GM23338 (cell line): Measurements from ENCODE around the gene UVRAG. TPM values are rescaled to one million over a fixed set of nuclear protein-coding genes. Genes with fewer than 3 reads are reported as not detected.

ENCODE experiments used
- ATAC-seq: fragments of 200-7000 bp; cut with Tn5 transposase; 3 replicates; pipeline ENCODE4 v1.9.1; 2020
- DNase-seq: peaks from one replicate; pipeline ENCODE4 v3.0.0-alpha.2; 2015; ENCODE audit warnings: low spot score
- H2AFZ ChIP-seq: fragments of 200-600 bp; sonication (generic); 2 replicates; pipeline ENCODE4 v1.8.0; 2016; ENCODE audit warnings: antibody characterized with exemption, mild to moderate bottlenecking, moderate library complexity
- H3F3A ChIP-seq: fragments of 200-600 bp; sonication (generic); replicated peaks from 2 replicates; pipeline ENCODE4 v1.8.0; 2017; ENCODE audit warnings: antibody characterized with exemption, mixed run types, low read depth
- H3K27ac ChIP-seq: fragments of 200-600 bp; sonication (generic); 2 replicates; pipeline ENCODE4 v1.6.1; 2016; ENCODE audit warnings: low read depth
- H3K27me3 ChIP-seq: fragments of 200-600 bp; sonication (generic); 2 replicates; pipeline ENCODE4 v1.8.0; 2016; ENCODE audit warnings: mild to moderate bottlenecking, mixed run types, moderate library complexity; ENCODE audit not compliant: insufficient read depth
- H3K36me3 ChIP-seq: fragments of 200-600 bp; sonication (generic); 2 replicates; pipeline ENCODE4 v1.8.0; 2016; ENCODE audit warnings: mild to moderate bottlenecking; ENCODE audit not compliant: insufficient read depth
- H3K4me1 ChIP-seq: fragments of 200-600 bp; sonication (generic); 2 replicates; pipeline ENCODE4 v1.8.0; 2016; ENCODE audit warnings: mild to moderate bottlenecking, moderate library complexity; ENCODE audit not compliant: insufficient read depth
- H3K4me2 ChIP-seq: fragments of 200-600 bp; sonication (generic); 2 replicates; pipeline ENCODE4 v1.7.1; 2017; ENCODE audit warnings: mixed run types
- H3K4me3 ChIP-seq: fragments of 200-600 bp; sonication (generic); 2 replicates; pipeline ENCODE4 v1.6.1; 2016; ENCODE audit warnings: mixed run types
- H3K79me2 ChIP-seq: fragments of 200-600 bp; sonication (generic); replicated peaks from 2 replicates; pipeline ENCODE4 v1.8.0; 2017; ENCODE audit warnings: mild to moderate bottlenecking; ENCODE audit not compliant: insufficient read depth
- H3K9me2 ChIP-seq: fragments of 200-600 bp; sonication (generic); 2 replicates; pipeline ENCODE4 v1.8.0; 2017; ENCODE audit not compliant: insufficient read depth
- H4K20me1 ChIP-seq: fragments of 200-600 bp; sonication (generic); replicated peaks from 2 replicates; pipeline ENCODE4 v1.8.0; 2017; ENCODE audit warnings: mild to moderate bottlenecking; ENCODE audit not compliant: insufficient read depth
- H3K27ac Mint-ChIP-seq: 2 replicates; pipeline ENCODE4 v1.8.0; 2020; ENCODE audit warnings: inconsistent platforms, mild to moderate bottlenecking, moderate library complexity, mixed read lengths
- H3K27me3 Mint-ChIP-seq: 3 replicates; pipeline ENCODE4 v1.8.0; 2022; ENCODE audit warnings: low read depth, mild to moderate bottlenecking, moderate library complexity, mixed read lengths, inconsistent platforms; ENCODE audit not compliant: insufficient read depth, poor library complexity
- H3K36me3 Mint-ChIP-seq: 3 replicates; pipeline ENCODE4 v1.8.0; 2021; ENCODE audit warnings: low read depth, mild to moderate bottlenecking, inconsistent platforms, moderate library complexity, mixed read lengths
- H3K4me1 Mint-ChIP-seq: 3 replicates; pipeline ENCODE4 v1.8.0; 2020; ENCODE audit warnings: mild to moderate bottlenecking, inconsistent platforms, mixed read lengths
- H3K4me3 Mint-ChIP-seq: 3 replicates; pipeline ENCODE4 v1.8.0; 2021; ENCODE audit warnings: moderate library complexity, mild to moderate bottlenecking, inconsistent platforms, mixed read lengths
- H3K9me3 Mint-ChIP-seq: 3 replicates; pipeline ENCODE4 v1.8.0; 2020; ENCODE audit warnings: moderate library complexity, mild to moderate bottlenecking, inconsistent platforms, mixed read lengths
- CREB1 ChIP-seq: fragments of 250-450 bp; sonication (Bioruptor Pico); IDR thresholded peaks from 2 replicates; pipeline ENCODE4 v1.5.0; 2020; ENCODE audit warnings: low read depth, mild to moderate bottlenecking, moderate library complexity
- CTCF ChIP-seq, 2 experiments: fragments of 200-600 bp in 1 of 2; sonication (generic) in 1 of 2; conservative IDR thresholded peaks; 2 replicates each; pipeline versions ENCODE4 v1.5.1 to v1.6.1; 2016 to 2017; ENCODE audit warnings: antibody characterized with exemption in 2 of 2, low read depth in 2 of 2, mild to moderate bottlenecking in 2 of 2, moderate library complexity in 1 of 2
- ETS1 ChIP-seq: IDR thresholded peaks from 2 replicates; pipeline ENCODE4 v1.6.1; 2016; ENCODE audit warnings: antibody characterized with exemption
- EZH2 ChIP-seq: fragments of 200-600 bp; sonication (generic); IDR thresholded peaks from one replicate; pipeline ENCODE4 v1.8.0; 2017; ENCODE audit warnings: antibody characterized with exemption, mild to moderate bottlenecking, low read depth; ENCODE audit not compliant: unreplicated experiment
- JUNB ChIP-seq: IDR thresholded peaks from one replicate; pipeline ENCODE4 v1.6.1; 2016; ENCODE audit warnings: antibody characterized with exemption; ENCODE audit not compliant: unreplicated experiment
- POLR2AphosphoS5 ChIP-seq: IDR thresholded peaks from 2 replicates; pipeline ENCODE4 v1.6.1; 2016; ENCODE audit warnings: antibody characterized with exemption, low read depth
- REST ChIP-seq: IDR thresholded peaks from one replicate; pipeline ENCODE4 v1.6.1; 2018; ENCODE audit warnings: antibody characterized with exemption; ENCODE audit not compliant: unreplicated experiment
- STAT1 ChIP-seq: IDR thresholded peaks from one replicate; pipeline ENCODE4 v1.6.1; 2016; ENCODE audit warnings: antibody characterized with exemption; ENCODE audit not compliant: unreplicated experiment
- ZNF114 ChIP-seq: fragments of 250-450 bp; sonication (Bioruptor Pico); IDR thresholded peaks from 2 replicates; pipeline ENCODE4 v1.5.0; 2020; ENCODE audit warnings: mild to moderate bottlenecking, moderate library complexity
- ZNF331 ChIP-seq: fragments of 250-450 bp; sonication (Bioruptor Pico); IDR thresholded peaks from 2 replicates; pipeline ENCODE4 v1.5.0; 2020; ENCODE audit warnings: low read depth, mild to moderate bottlenecking, moderate library complexity
- polyA plus RNA-seq: library from polyadenylated mRNA; unstranded; fragments of >200 nt; fragmentation: Nextera tagmentation; extraction: Ambion mirVana; gene quantifications from 2 replicates; pipeline ENCODE4 v1.2.1, GENCODE V29; 2016
- total RNA-seq: library from RNA; depleted of rRNA; stranded (reverse); fragments of >200 nt; shearing (Covaris generic); gene quantifications from 2 replicates; pipeline ENCODE4 v1.2.3, GENCODE V29; 2014

Gene UVRAG
- total and polyA plus RNA-seq, 2 experiments from 2014 or later, result 15.3 to 17.4 TPM

- Histone ChIP-seq H3K9me2 (no peaks in the 10 kb centered on the region), H3F3A (no peaks in the 10 kb centered on the region), H3K27ac (no peak overlapping the region), H3K4me2 (no peak overlapping the region), H3K27me3 (no peaks in the 10 kb centered on the region), H3K4me3 (no peak overlapping the region), H3K4me1 (peaks cover 27% of the 10 kb centered on the region), H4K20me1 (no peaks in the 10 kb centered on the region; the same call in 1 of the 2 replicates), H3K36me3 (no peaks in the 10 kb centered on the region), H3K79me2 (no peaks in the 10 kb centered on the region), H2AFZ (no peak overlapping the region)
- Mint-ChIP-seq H3K4me1 (peaks cover 6% of the 10 kb centered on the region), H3K27ac (no peak overlapping the region), H3K27me3 (no peaks in the 10 kb centered on the region), H3K36me3 (no peaks in the 10 kb centered on the region; the same call in 2 of the 3 replicates), H3K4me3 (no peak overlapping the region), H3K9me3 (no peaks in the 10 kb centered on the region)
- no peak for DNase-seq
- ATAC-seq, result no peak
- TF ChIP-seq CTCF (conservative IDR thresholded peaks at IDR 0.05; ENCODE audit: low read depth in 2 of 2) (peak in 1 of 2 experiments; percentile 39; a peak in 2 of 4 replicates), CREB1 (CRISPR knock-in tag) (no peak)
Observed at GRCh38 chr11:76119032-76119431, 304.0 kb downstream of the UVRAG start.

- no peaks in the 10 kb centered on the region for H3K9me2 ChIP-seq
- peaks cover 6% of the 10 kb centered on the region for H3K4me1 Mint-ChIP-seq
- no peaks in the 10 kb centered on the region for H3K27me3 ChIP-seq
- no peaks in the 10 kb centered on the region for H3K79me2 ChIP-seq
- no peaks in the 10 kb centered on the region; the same call in 2 of the 3 replicates for H3K36me3 Mint-ChIP-seq
- H3K36me3 ChIP-seq, result no peaks in the 10 kb centered on the region
- no peak for ATAC-seq
- no peak overlapping the region for H3K27ac Mint-ChIP-seq
- no peaks in the 10 kb centered on the region for H3F3A ChIP-seq
- H3K4me2 ChIP-seq, result peak overlapping the region; percentile 57
- H3K4me1 ChIP-seq, result peaks cover 27% of the 10 kb centered on the region
- no peaks in the 10 kb centered on the region for H3K9me3 Mint-ChIP-seq
- H4K20me1 ChIP-seq, result no peaks in the 10 kb centered on the region; the same call in 1 of the 2 replicates
- H3K27ac ChIP-seq, result no peak overlapping the region
- H3K4me3 ChIP-seq, result no peak overlapping the region
- no peak overlapping the region for H2AFZ ChIP-seq
- H3K4me3 Mint-ChIP-seq, result no peak overlapping the region
- H3K27me3 Mint-ChIP-seq, result no peaks in the 10 kb centered on the region
- no peak for DNase-seq
- no peak for TF ChIP-seq ZNF331 (CRISPR knock-in tag)
- TF ChIP-seq JUNB, result no peak
- no peak for TF ChIP-seq STAT1
- no peak for TF ChIP-seq ETS1
- no peak for TF ChIP-seq REST
- TF ChIP-seq EZH2, result no peak
- TF ChIP-seq CTCF (conservative IDR thresholded peaks at IDR 0.05; ENCODE audit: low read depth in 2 of 2), result no peak
- no peak for TF ChIP-seq ZNF114 (CRISPR knock-in tag)
- no peak for TF ChIP-seq CREB1 (CRISPR knock-in tag)
- no peak for TF ChIP-seq POLR2AphosphoS5
Observed at GRCh38 chr11:76119779-76120178, 304.8 kb downstream of the UVRAG start.
